Measurements from ENCODE around the gene PDE4D.
"Not testable (repeated sequence)": the region's sequence is repeated elsewhere in the genome, so short reads cannot be mapped to it uniquely, and the experiment has no call there.

Gene PDE4D

GRCh38 chr5:59764361-59764760 lies 129.2 kb downstream of the PDE4D start:
- no peaks in the 10 kb centered on the region for H3K27me3 ChIP-seq (replicated peaks; ENCODE audit: control insufficient read depth, insufficient read depth, low read length)
- TF ChIP-seq CTCF (IDR thresholded peaks at IDR 0.05; ENCODE audit: insufficient read depth, low read length, poor library complexity, severe bottlenecking), result no peak
- H3K36me3 ChIP-seq (ENCODE audit: control insufficient read depth, insufficient read depth, low read length), result no peaks in the 10 kb centered on the region
- DNase-seq (ENCODE audit: extremely low read depth, insufficient read length), result no peak
- no peak overlapping the region for H3K4me3 ChIP-seq (replicated peaks; ENCODE audit: low read depth, low read length)

GRCh38 chr5:59763541-59763940 lies 130.0 kb downstream of the PDE4D start:
- TF ChIP-seq CTCF (IDR thresholded peaks at IDR 0.05; ENCODE audit: insufficient read depth, low read length, poor library complexity, severe bottlenecking), result no peak
- no peak for DNase-seq (ENCODE audit: extremely low read depth, insufficient read length)
- Histone ChIP-seq H3K36me3 (ENCODE audit: control insufficient read depth, insufficient read depth, low read length) (no peaks in the 10 kb centered on the region), H3K27me3 (replicated peaks; ENCODE audit: control insufficient read depth, insufficient read depth, low read length) (no peaks in the 10 kb centered on the region), H3K4me3 (replicated peaks; ENCODE audit: low read depth, low read length) (no peak overlapping the region)

DNA sequence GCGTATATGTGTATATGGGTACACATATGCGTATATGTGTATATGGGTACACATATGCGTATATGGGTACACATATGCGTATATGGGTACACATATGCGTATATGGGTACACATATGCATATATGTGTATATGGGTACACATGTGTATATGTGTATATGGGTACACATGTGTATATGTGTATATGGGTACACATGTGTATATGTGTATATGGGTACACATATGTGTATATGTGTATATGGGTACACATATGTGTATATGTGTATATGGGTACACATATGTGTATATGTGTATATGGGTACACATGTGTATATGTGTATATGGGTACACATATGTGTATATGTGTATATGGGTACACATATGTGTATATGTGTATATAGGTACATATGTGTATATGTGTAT lies 131.3 kb downstream of the PDE4D start:
- not testable (repeated sequence) for DNase-seq (ENCODE audit: extremely low read depth, insufficient read length); H3K4me3 ChIP-seq (replicated peaks; ENCODE audit: low read depth, low read length); H3K36me3 ChIP-seq (ENCODE audit: control insufficient read depth, insufficient read depth, low read length); H3K27me3 ChIP-seq (replicated peaks; ENCODE audit: control insufficient read depth, insufficient read depth, low read length)

- H3K27me3 ChIP-seq (replicated peaks; ENCODE audit: control insufficient read depth, insufficient read depth, low read length), result no peaks in the 10 kb centered on the region
- no peak for TF ChIP-seq CTCF (IDR thresholded peaks at IDR 0.05; ENCODE audit: insufficient read depth, low read length, poor library complexity, severe bottlenecking)
- no peak for DNase-seq (ENCODE audit: extremely low read depth, insufficient read length)
- H3K4me3 ChIP-seq (replicated peaks; ENCODE audit: low read depth, low read length), result no peak overlapping the region
- H3K36me3 ChIP-seq (ENCODE audit: control insufficient read depth, insufficient read depth, low read length), result no peaks in the 10 kb centered on the region
Observed at GRCh38 chr5:59760785-59761348, 132.7 kb downstream of the PDE4D start.

DNA sequence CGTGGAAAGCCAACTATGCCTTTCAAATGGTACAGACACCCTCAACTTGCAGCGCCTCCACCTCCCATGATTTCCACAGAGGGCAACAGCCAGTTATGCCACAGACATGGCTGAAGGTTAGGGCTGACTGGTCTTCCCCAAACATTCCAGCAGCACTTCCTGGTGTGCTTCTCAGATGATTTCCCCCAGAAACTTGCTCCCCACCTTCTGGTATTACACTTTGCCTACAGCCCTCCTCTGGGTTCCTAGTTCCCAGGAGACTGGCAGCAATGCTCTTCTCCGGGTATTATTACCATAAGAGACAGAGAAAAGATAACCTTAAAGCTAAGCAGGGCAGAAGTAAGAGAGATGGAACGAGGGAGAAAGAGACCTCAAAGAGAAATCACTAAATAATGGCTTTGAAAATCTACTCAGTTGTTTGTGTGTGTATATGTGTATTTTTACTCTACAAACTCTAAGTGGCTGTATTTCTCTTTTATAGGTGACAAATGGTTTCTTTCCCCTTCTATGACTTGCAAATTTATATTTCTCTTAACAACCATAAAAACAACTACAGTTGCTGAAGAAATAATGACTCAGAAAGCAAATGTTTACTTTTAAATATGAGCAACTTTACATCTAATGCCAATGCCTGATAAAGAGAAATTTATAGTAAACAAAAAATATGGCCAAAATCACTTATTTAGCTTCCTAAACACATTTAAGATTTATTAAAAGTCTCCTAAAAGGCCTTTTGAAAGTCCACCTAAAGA lies 133.8 kb downstream of the PDE4D start:
- no peak for DNase-seq (ENCODE audit: extremely low read depth, insufficient read length)

More for the DNA sequence above, 133.8 kb downstream of the PDE4D start:
- H3K27me3 ChIP-seq (replicated peaks; ENCODE audit: control insufficient read depth, insufficient read depth, low read length), result no peaks in the 10 kb centered on the region
- TF ChIP-seq CTCF (IDR thresholded peaks at IDR 0.05; ENCODE audit: insufficient read depth, low read length, poor library complexity, severe bottlenecking), result no peak
- H3K36me3 ChIP-seq (ENCODE audit: control insufficient read depth, insufficient read depth, low read length), result no peaks in the 10 kb centered on the region
- no peak overlapping the region for H3K4me3 ChIP-seq (replicated peaks; ENCODE audit: low read depth, low read length)
